HG02981 (cell line): Measurements from ENCODE around the gene LIX1.
"Not testable (repeated sequence)": the region's sequence is repeated elsewhere in the genome, so short reads cannot be mapped to it uniquely, and the experiment has no call there.

Source experiments
- ATAC-seq: cut with Tn5 transposase; IDR thresholded peaks from one replicate; pipeline ENCODE4 v1.9.1; 2021; ENCODE audit warnings: mild to moderate bottlenecking, moderate library complexity; ENCODE audit not compliant: unreplicated experiment

LIX1 gene

GRCh38 chr5:97143704-97144103 is 1.3 kb upstream of the LIX1 start:
- no peak for ATAC-seq

DNA sequence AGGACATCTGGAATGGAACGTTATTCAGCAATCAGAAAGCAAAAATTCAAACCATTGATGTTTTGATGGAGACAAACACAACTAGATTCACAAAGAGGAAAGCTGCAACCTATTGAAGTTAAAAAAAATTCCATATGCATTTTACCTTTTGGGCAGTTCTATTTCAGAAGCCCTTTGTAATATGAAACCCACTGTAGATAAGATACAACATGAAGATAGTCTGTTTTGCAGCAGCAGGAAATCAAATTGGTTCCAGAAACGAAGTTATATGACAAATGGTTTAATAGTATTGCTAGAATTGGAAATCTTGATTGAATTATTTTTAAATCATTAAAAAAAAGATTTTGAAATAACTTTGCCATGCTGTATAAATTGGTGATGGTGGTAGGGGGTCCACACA is 872 bp downstream of the LIX1 start:
- ATAC-seq: no peak

GRCh38 chr5:97141031-97141430 is 1.4 kb downstream of the LIX1 start:
- no peak for ATAC-seq

- not testable (repeated sequence) for ATAC-seq
Observed at GRCh38 chr5:97140250-97140649, 2.2 kb downstream of the LIX1 start.

DNA sequence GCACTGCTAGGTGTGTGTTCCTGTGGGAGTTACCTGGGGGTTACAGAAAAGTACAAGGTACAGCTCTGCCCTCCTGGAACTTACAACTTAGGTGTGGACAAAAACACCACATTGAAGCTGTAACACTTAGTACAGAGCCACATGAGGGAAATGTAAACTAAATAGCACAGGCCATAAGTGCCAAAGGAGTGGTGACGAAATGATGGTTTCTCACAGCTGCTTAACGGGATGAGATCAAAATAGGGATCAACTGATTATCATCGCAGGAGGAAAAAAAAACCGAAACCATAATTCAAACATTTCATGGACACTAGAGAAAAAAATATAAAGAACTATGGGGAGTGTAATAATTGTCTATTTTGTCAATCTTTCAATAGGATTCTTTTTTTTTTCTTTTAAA is 5.9 kb downstream of the LIX1 start:
- ATAC-seq: no peak

DNA sequence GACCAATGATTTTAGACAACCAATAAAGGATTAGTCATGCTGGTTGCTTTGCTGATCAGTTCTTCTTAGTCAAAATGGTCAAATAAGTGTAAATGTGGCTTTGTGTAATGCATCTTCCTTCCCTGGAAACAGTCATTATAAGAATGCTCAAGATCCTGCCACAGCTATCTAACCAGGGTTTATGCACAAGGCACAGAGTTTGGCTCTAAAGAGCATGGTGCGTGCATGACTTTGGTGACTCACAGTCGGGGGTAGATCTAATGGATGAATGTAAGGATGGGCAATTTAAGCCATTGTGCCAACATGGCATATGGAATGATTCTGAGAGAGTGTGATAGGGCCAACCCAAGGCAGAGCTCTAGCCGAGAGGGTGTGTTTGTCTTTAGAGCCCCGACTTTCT is 6.5 kb downstream of the LIX1 start:
- no peak for ATAC-seq

DNA sequence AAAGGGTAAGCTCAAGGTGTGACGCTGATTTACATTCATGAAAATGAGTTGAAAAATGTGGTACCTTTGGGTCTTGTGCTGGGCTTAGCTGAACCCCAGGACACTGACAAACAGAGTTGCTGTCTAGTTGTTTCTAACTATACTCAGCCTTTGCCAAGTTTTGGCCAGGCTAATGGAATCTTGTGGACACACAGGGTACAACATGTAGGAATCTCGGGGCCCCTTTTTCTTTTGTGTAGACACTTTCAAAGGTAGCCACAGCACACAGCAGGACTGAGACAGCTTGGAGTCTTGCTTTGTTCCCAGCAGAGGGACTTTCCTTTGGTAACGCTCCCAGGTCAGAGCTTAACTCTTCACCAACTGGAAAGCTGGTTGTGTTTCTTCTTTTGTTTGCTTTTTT is 7.8 kb downstream of the LIX1 start:
- ATAC-seq: no peak

DNA sequence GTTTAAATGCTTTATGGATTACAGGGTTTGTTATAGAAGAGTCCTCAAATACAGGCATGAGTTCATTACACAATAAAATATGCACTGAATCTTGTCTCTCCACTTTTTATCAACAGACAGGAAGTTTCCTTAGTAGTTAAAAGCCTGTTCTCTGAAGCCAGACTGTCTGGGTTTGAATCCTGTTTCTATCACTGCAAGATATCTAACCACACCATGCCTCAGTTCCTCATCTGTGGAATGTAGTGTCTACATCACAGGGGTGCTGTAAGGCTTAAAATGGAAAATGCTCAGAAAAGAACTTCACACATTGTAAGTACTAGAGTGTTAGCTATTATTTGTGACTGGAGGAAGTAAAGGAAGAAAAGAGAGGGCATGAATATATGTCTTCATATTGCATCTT is 9.3 kb downstream of the LIX1 start:
- ATAC-seq: no peak

- ATAC-seq: no peak
Observed at GRCh38 chr5:97131921-97132320, 10.5 kb downstream of the LIX1 start.

GRCh38 chr5:97131139-97131710 is 11.2 kb downstream of the LIX1 start:
- ATAC-seq: no peak

GRCh38 chr5:97127727-97128126 is 14.7 kb downstream of the LIX1 start:
- ATAC-seq: no peak

DNA sequence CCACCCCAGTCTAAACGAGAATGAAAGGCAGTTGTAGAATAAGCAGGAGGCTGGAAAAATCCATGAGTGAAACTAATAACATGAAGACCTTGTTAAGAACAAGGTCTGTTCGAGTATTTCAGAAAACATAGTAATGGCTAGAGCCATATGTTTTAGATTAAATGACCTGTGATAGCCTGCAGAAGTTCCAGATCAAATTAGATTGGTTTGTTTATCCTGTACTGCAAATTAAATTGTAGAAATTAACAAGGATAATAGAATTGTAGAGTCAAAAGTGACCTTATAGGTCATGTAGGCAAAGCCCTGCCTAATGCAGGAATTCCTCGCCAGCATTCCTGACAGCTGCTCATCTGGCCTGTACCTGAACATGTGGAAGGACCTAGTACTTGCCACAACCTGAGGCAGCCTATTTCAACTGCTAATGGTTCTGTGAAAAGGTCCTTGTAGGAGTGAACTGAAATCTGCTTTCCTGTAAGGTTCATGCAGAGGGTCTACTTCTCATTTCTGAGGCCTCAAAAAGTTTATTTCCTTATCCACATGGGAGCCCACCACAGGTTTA is 17.2 kb downstream of the LIX1 start:
- ATAC-seq: no peak

GRCh38 chr5:97124335-97124734 is 18.1 kb downstream of the LIX1 start:
- no peak for ATAC-seq

GRCh38 chr5:97121848-97122247 is 20.6 kb downstream of the LIX1 start:
- no peak for ATAC-seq

GRCh38 chr5:97120195-97120594 is 22.2 kb downstream of the LIX1 start:
- ATAC-seq: no peak

DNA sequence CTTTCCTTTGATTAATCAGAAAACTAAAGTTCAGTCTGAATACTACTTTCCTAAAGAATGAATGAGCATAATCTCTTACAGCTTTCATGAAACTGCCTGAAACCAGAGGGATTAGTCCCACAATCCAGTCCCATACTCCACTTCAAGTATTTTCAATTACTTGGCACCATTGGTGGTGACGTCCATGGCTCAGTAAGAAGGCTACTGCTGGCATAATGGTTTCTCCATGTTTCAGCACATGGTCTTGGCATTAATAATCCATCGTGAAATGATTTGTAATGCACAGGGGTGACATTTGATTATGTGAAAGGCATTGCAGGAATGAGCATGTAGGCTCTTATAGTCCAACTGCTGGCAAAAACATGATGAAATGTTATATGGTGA is 23.4 kb downstream of the LIX1 start:
- no peak for ATAC-seq

- no peak for ATAC-seq
Observed at GRCh38 chr5:97118261-97119006, 24.0 kb downstream of the LIX1 start.

- ATAC-seq: no peak
Observed at GRCh38 chr5:97115932-97116331, 26.5 kb downstream of the LIX1 start.

- ATAC-seq: no peak
Observed at GRCh38 chr5:97112230-97112629, 30.2 kb downstream of the LIX1 start.

DNA sequence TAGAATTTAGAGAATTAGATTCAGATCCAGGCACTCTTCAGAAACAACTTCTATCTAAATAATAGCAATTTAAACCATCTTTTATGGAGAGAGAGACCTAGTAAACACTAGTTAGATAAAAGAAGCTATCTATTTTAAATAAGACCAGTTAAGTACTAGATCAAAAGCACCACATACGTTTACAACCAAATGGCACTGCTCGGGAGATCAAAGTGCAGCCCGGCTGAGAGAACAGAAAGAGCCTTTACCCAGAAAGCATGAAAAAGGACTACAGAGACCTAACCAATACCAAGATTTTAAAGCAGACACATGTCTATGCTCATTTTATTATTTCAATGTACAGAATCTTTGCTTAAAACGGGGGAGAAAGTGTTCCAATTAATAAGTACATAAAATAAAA is 30.8 kb downstream of the LIX1 start:
- ATAC-seq: no peak

DNA sequence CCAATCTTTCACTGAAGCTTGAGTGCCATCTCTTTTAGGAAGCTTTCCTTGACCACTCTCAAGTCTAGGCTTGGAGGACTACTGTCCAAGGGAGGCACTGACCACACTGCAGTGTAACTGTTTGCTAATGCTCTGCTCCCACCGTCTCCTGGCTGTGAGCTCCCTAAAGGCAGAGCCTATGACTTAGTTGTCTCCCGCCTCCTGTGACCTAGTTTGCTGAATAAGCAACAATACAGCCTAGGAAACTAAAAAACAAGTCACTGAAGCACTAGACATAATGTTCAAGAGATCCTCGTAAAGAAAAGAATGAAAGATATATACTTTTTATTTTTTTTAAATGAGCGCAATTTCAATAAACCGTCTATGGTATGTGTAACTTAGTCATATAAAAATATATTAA is 31.4 kb downstream of the LIX1 start:
- no peak for ATAC-seq

DNA sequence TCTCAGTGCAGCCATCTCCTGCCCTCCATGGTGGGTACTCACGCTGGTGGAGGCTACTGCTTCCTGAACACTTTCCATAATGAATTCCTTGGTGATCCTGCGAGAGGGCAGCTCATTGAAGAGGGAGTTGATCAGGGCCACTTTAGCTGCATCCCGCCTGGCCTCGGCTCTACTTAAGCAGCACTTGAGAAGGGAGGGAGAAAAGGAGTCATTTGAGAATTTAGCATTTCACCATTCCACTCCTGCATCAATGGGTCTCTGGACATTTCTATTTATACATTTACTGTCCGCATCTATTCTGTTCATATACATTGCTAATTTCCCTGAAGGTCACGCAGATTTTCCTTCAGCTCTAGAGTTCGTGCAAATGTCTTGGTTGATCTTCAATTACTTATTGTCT is 35.1 kb downstream of the LIX1 start:
- no peak for ATAC-seq

DNA sequence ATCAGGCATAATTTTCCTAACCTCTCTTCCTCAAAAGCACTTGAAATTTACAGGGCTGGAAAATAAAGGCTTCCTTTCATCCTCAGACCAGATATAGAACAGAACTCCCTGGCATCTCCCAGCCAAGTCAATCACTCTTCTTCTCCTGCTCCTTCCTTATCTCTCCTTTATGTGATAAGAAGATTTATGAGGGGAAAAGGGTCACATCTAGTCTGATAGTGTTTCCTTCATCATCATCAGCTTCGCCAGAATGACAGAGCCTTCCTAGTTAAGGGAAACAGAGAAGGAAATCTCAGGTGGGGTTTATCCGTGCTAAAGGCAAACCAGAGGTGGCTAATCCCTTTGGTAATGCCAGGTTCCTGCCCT is 36.2 kb downstream of the LIX1 start:
- no peak for ATAC-seq
